ENCODE measurements around the gene C1orf159.

Gene C1orf159

GRCh38 chr1:1033009-1033587 is 82.8 kb downstream of the C1orf159 start:
- peak; percentile 88 to 93 for DNase-seq

- no peak for DNase-seq
Observed at GRCh38 chr1:1032424-1032823, 83.5 kb downstream of the C1orf159 start.
